GM23248 (cell line): Measurements from ENCODE around the gene SLC43A2. TPM values are rescaled to one million over a fixed set of nuclear protein-coding genes. Genes with fewer than 3 reads are reported as not detected.

Experiments
- DNase-seq: peaks from one replicate; pipeline ENCODE4 v3.0.0-alpha.2; 2015
- H2AFZ ChIP-seq: fragments of 200-600 bp; sonication (generic); 2 replicates; pipeline ENCODE4 v1.6.1; 2016; ENCODE audit warnings: antibody characterized with exemption
- H3F3A ChIP-seq: fragments of 200-600 bp; sonication (generic); 2 replicates; pipeline ENCODE4 v1.6.1; 2016; ENCODE audit warnings: mild to moderate bottlenecking, antibody characterized with exemption, mixed run types; ENCODE audit not compliant: insufficient read depth
- H3K27ac ChIP-seq: fragments of 200-600 bp; sonication (generic); 2 replicates; pipeline ENCODE4 v1.5.1; 2016; ENCODE audit warnings: mild to moderate bottlenecking
- H3K27me3 ChIP-seq: fragments of 200-600 bp; sonication (generic); replicated peaks from 2 replicates; pipeline ENCODE4 v1.6.1; 2016; ENCODE audit warnings: mild to moderate bottlenecking; ENCODE audit not compliant: insufficient read depth
- H3K36me3 ChIP-seq: fragments of 200-600 bp; sonication (generic); 2 replicates; pipeline ENCODE4 v1.6.1; 2016; ENCODE audit warnings: low read depth, mild to moderate bottlenecking
- H3K4me1 ChIP-seq: fragments of 200-600 bp; sonication (generic); 2 replicates; pipeline ENCODE4 v1.6.1; 2016; ENCODE audit warnings: mild to moderate bottlenecking; ENCODE audit not compliant: insufficient read depth
- H3K4me2 ChIP-seq: fragments of 200-600 bp; sonication (generic); one replicate; pipeline ENCODE4 v1.6.1; 2016; ENCODE audit warnings: mild to moderate bottlenecking; ENCODE audit not compliant: unreplicated experiment
- H3K4me3 ChIP-seq: fragments of 200-600 bp; sonication (generic); 2 replicates; pipeline ENCODE4 v1.5.1; 2016; ENCODE audit warnings: mild to moderate bottlenecking
- H3K79me2 ChIP-seq: fragments of 200-600 bp; sonication (generic); 2 replicates; pipeline ENCODE4 v1.6.1; 2016; ENCODE audit warnings: mild to moderate bottlenecking; ENCODE audit not compliant: insufficient read depth
- H3K9ac ChIP-seq: fragments of 200-600 bp; sonication (generic); 2 replicates; pipeline ENCODE4 v1.6.1; 2016; ENCODE audit warnings: mild to moderate bottlenecking
- H3K9me2 ChIP-seq: fragments of 200-600 bp; sonication (generic); 2 replicates; pipeline ENCODE4 v1.6.1; 2016; ENCODE audit warnings: mixed run types, mild to moderate bottlenecking, moderate library complexity; ENCODE audit not compliant: insufficient read depth
- H3K9me3 ChIP-seq: fragments of 200-600 bp; sonication (generic); one replicate; pipeline ENCODE4 v1.6.1; 2017; ENCODE audit warnings: low read depth
- H4K20me1 ChIP-seq: fragments of 200-600 bp; sonication (generic); 2 replicates; pipeline ENCODE4 v1.6.0; 2016; ENCODE audit not compliant: insufficient read depth
- EZH2 ChIP-seq: fragments of 200-600 bp; sonication (generic); IDR thresholded peaks from 2 replicates; pipeline ENCODE4 v1.6.1; 2018; ENCODE audit warnings: antibody characterized with exemption, mild to moderate bottlenecking; ENCODE audit not compliant: insufficient read depth, poor library complexity, severe bottlenecking
- EZH2phosphoT487 ChIP-seq: fragments of 200-600 bp; sonication (generic); IDR thresholded peaks from 2 replicates; pipeline ENCODE4 v1.6.1; 2018; ENCODE audit warnings: antibody characterized with exemption, moderate library complexity, mild to moderate bottlenecking, low read depth; ENCODE audit not compliant: insufficient read depth
- WGBS, 2 experiments: methylation state at CpG; one replicate each; pipeline ENCODE4 v1.1.6; 2015 to 2017; ENCODE audit warnings: low lambda C conversion rate in 2 of 2, low coverage in 1 of 2; ENCODE audit errors: missing lambda C conversion rate in 2 of 2; 5-methylcytosine and 5-hydroxymethylcytosine counted together
- in situ Hi-C: fragments of 300-500 bp; cut with MboI; formaldehyde crosslinking; loops from 2 replicates; pipeline ENCODE4 v1.15.0; 2020
- polyA plus RNA-seq: library from polyadenylated mRNA; unstranded; fragments of >200 nt; fragmentation: Nextera tagmentation; extraction: Ambion mirVana; gene quantifications from 2 replicates; pipeline ENCODE4 v1.2.1, GENCODE V29; 2016
- total RNA-seq: library from RNA; depleted of rRNA; stranded (reverse); fragments of >200 nt; shearing (Covaris generic); gene quantifications from 2 replicates; pipeline ENCODE4 v1.2.3, GENCODE V29; 2014

SLC43A2 gene
- total and polyA plus RNA-seq, 2 experiments from 2014 or later: 6.0 to 8.6 TPM

- no peaks in the 10 kb centered on the region for H3F3A ChIP-seq
- no peak overlapping the region for H3K4me3 ChIP-seq
- in situ Hi-C loops: no loop called here
- H3K79me2 ChIP-seq: no peaks in the 10 kb centered on the region
- H2AFZ ChIP-seq: no peak overlapping the region
- TF ChIP-seq EZH2: no peak
- no peak for TF ChIP-seq EZH2phosphoT487
- 86 to 87% methylated on average over 14 to 15 of the region's 15 CpGs for WGBS, 2 experiments
- H3K9me3 ChIP-seq: no peaks in the 10 kb centered on the region
- peaks cover 23% of the 10 kb centered on the region; the same call in 1 of the 2 replicates for H3K36me3 ChIP-seq
- no peak overlapping the region for H3K9ac ChIP-seq
- DNase-seq: no peak
- no peaks in the 10 kb centered on the region for H3K9me2 ChIP-seq
- H3K27me3 ChIP-seq: no peaks in the 10 kb centered on the region
- H3K27ac ChIP-seq: no peak overlapping the region
- H3K4me2 ChIP-seq: no peak overlapping the region
- H4K20me1 ChIP-seq: no peaks in the 10 kb centered on the region
- H3K4me1 ChIP-seq: no peaks in the 10 kb centered on the region
Measured at GRCh38 chr17:1539811-1540210, 88.8 kb downstream of the SLC43A2 start.

GRCh38 chr17:1535737-1536136, 92.9 kb downstream of the SLC43A2 start:
- no peaks in the 10 kb centered on the region for H4K20me1 ChIP-seq
- in situ Hi-C loops: no loop called here
- peaks cover 16% of the 10 kb centered on the region; the same call in 1 of the 2 replicates for H3K36me3 ChIP-seq
- no peaks in the 10 kb centered on the region for H3K4me1 ChIP-seq
- no peaks in the 10 kb centered on the region for H3K9me3 ChIP-seq
- no peak for DNase-seq
- no peak overlapping the region for H3K27ac ChIP-seq
- no peak for TF ChIP-seq EZH2
- TF ChIP-seq EZH2phosphoT487: no peak
- H3K79me2 ChIP-seq: no peaks in the 10 kb centered on the region
- no peaks in the 10 kb centered on the region for H3F3A ChIP-seq
- WGBS, 2 experiments: 96% methylated on average over 4 of the region's 4 CpGs
- no peaks in the 10 kb centered on the region for H3K9me2 ChIP-seq
- no peak overlapping the region for H3K9ac ChIP-seq
- H3K4me3 ChIP-seq: no peak overlapping the region
- no peak overlapping the region for H3K4me2 ChIP-seq
- H2AFZ ChIP-seq: no peak overlapping the region
- H3K27me3 ChIP-seq: no peaks in the 10 kb centered on the region

- Histone ChIP-seq H3K4me1 (no peaks in the 10 kb centered on the region), H3K79me2 (no peaks in the 10 kb centered on the region), H3F3A (no peaks in the 10 kb centered on the region), H3K27ac (no peak overlapping the region), H3K9ac (no peak overlapping the region), H2AFZ (no peak overlapping the region), H3K9me2 (no peaks in the 10 kb centered on the region), H3K27me3 (no peaks in the 10 kb centered on the region), H3K36me3 (peaks cover 11% of the 10 kb centered on the region; the same call in 1 of the 2 replicates), H3K4me3 (no peak overlapping the region), H3K9me3 (no peaks in the 10 kb centered on the region), H3K4me2 (no peak overlapping the region), H4K20me1 (no peaks in the 10 kb centered on the region)
- WGBS, 2 experiments: 90% methylated on average over 23 to 24 of the region's 24 CpGs
- in situ Hi-C loops: no loop called here
- no peak for DNase-seq
- TF ChIP-seq EZH2phosphoT487: no peak
- no peak for TF ChIP-seq EZH2
Measured at GRCh38 chr17:1533661-1534325, 94.8 kb downstream of the SLC43A2 start.

- peak; percentile 47 for DNase-seq
Measured at GRCh38 chr17:1532836-1533602, 95.6 kb downstream of the SLC43A2 start.

More at GRCh38 chr17:1532836-1533602, 95.6 kb downstream of the SLC43A2 start:
- H3K36me3 ChIP-seq: 0 out of 2 replicates have a peak, but pooled peaks cover 4% of the 10 kb centered on the region
- H3K4me1 ChIP-seq: no peaks in the 10 kb centered on the region
- H3K27me3 ChIP-seq: no peaks in the 10 kb centered on the region
- no peak overlapping the region for H3K27ac ChIP-seq
- no peaks in the 10 kb centered on the region for H3K79me2 ChIP-seq
- no peak overlapping the region for H2AFZ ChIP-seq
- in situ Hi-C loops: no loop called here
- H3K9me2 ChIP-seq: no peaks in the 10 kb centered on the region
- H3K9ac ChIP-seq: no peak overlapping the region
- H4K20me1 ChIP-seq: no peaks in the 10 kb centered on the region
- no peak for TF ChIP-seq EZH2phosphoT487
- no peak for TF ChIP-seq EZH2
- 57 to 59% methylated on average over 10 of the region's 10 CpGs for WGBS, 2 experiments
- no peaks in the 10 kb centered on the region for H3K9me3 ChIP-seq
- H3F3A ChIP-seq: no peaks in the 10 kb centered on the region
- H3K4me2 ChIP-seq: no peak overlapping the region
- H3K4me3 ChIP-seq: no peak overlapping the region
